HG02973 (cell line): ENCODE measurements around the gene ERN1.

ENCODE experiments used
- ATAC-seq: cut with Tn5 transposase; IDR thresholded peaks from one replicate; pipeline ENCODE4 v1.9.1; 2021; ENCODE audit warnings: moderate library complexity; ENCODE audit not compliant: unreplicated experiment

Gene ERN1

GRCh38 chr17:64111831-64112230 lies 18.1 kb downstream of the ERN1 start:
- no peak for ATAC-seq

DNA sequence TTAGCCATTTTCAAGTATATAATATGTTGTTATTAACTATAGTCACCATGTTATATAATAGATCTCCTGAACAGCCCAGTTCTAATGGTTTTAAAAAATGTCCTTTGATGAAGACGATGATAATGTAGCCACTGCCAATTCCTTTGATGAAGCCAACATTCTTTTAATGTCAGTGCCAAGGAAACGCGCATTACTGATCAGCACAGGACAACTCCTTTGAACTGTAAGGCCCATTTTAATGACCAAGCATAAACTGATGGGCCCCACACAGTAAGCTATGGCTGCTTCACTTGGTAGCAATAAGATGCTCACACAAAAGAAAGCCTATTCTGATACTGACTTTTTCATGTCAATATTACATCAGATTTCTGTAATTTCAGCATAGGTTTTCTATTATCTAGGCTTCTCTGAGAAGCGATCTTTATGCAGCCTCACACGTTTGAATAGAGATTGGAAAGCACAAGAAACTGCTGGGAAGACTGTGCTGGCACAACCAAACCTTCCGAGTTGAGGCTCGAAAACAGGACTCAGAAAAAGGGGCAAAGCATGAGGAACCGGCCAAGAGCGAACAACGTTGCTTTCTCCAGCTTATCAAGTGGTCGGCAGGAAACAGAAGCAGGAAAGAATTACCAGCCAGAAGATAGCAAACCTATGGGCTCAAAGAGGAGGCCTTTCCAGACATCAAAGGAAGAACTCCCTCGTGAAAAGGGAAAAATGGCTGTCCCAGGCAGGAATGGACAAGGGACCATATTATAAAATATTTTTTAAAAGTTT lies 19.4 kb downstream of the ERN1 start:
- ATAC-seq: no peak

DNA sequence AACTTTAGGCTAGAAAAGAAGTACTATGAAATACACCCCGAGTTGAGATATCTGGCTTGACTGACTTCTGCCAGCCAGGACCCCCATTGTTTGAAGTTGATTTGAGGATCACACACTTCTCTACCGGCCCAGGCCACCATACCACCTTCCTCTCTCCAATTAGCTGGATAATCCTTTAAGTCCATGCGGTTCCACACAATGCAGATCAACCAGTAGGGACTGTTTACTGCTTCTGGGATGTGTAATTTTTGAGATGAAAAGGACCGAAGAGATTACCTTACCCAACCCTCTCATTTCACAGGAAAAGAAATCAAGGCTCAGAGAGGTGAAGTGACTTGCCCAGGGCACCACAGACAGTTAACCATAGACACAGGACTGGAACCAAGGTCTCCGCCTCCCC lies 20.5 kb downstream of the ERN1 start:
- ATAC-seq: no peak

DNA sequence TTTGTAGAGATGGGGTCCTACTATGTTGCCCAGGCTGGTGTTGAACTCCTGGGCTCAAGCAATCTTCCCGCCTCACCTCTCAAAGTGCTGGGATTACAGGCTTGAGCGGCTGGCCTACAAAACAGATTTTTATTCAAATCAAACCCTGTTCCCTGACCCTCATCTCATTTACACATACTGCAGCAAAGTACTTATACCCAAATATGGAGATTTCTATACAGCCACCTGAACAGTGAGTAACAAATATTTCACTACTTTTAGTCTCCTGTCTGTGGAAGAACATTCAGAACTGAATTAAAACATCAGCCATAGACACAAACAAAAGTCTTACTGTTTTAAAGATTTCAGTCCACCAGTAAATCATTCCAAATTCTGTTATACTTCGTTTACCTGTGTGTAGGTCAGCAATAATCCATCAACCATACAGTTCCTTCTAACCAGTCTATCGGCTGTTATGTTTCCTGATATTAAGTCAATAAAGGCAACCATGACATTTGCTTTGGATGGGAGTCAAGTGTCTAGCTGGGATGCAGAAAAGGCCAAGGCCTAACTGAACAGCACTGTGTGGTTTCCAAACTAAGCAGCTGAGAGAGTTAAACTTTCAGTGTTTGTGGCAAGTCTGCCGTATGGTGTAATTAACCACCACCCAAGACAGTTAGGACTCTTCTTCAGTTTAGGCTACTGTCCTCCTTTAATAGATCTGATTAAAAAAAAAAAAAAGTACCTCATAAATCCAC lies 22.3 kb downstream of the ERN1 start:
- no peak for ATAC-seq

- no peak for ATAC-seq
Measured at GRCh38 chr17:64106918-64107317, 23.0 kb downstream of the ERN1 start.

DNA sequence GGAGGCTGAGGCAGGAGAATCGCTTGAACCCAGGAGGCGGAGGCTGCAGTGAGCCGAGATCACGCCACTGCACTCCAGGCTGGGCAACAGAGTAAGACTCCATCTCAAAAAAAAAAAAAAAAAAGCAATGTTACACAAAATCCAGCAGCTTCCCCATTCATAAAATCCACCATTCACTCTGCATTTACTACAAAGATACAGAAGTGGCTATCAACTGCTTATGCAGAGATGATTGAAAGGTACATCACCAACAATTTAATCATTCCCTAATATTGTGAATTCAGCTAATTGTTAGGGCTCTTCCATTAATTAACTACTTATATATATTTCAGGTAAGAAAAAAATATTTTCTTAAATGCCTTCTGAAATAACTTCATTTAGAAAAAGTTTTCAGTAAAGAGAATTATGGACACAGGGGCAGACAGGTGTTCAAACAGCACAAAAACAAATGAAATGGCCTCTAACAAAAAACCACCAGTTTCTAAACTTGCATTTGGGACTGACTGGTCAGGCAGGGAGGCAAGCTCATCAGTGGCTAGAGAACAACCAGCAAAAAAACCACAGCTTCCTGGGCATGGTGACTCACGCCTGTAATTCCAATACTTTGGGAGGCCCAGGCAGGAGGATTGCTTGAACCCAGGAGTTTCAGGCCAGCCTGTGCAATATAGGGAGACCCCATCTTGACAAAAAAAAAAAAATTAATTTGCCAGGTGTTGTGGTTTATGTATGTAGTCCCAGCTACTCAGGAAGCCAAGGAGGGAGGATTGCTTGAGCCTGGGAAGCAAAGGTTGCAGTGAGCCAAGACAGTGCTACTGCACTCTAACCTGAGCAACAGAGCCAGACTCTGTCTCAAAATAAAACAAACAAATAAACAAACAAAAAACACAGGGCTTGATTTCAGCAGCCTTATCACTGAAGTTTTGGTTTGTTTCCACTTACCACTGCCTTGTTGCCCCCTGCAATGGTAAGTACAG lies 26.3 kb downstream of the ERN1 start:
- no peak for ATAC-seq

GRCh38 chr17:64102627-64103390 lies 27.1 kb downstream of the ERN1 start:
- no peak for ATAC-seq

- no peak for ATAC-seq
Measured at GRCh38 chr17:64099543-64099942, 30.4 kb downstream of the ERN1 start.

- ATAC-seq: no peak
Measured at GRCh38 chr17:64097196-64097936, 32.6 kb downstream of the ERN1 start.

DNA sequence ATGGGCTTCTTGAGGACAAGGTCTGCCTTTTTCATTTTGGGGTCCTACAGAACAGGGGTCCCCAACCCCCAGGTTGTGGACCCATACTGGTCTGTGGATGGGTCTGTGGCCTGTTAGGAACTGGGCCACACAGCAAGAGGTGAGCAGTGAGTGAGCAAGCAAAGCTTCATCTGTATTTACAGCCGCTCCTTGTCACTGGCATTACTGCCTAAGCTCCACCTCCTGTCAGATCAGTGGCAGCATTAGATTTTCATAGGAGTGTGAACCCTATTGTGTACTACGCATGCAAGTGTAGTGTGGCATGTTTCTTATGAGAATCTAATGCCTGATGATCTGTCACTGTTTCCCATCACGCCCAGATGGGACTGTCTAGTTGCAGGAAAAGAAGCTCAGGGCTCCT lies 33.9 kb downstream of the ERN1 start:
- no peak for ATAC-seq

DNA sequence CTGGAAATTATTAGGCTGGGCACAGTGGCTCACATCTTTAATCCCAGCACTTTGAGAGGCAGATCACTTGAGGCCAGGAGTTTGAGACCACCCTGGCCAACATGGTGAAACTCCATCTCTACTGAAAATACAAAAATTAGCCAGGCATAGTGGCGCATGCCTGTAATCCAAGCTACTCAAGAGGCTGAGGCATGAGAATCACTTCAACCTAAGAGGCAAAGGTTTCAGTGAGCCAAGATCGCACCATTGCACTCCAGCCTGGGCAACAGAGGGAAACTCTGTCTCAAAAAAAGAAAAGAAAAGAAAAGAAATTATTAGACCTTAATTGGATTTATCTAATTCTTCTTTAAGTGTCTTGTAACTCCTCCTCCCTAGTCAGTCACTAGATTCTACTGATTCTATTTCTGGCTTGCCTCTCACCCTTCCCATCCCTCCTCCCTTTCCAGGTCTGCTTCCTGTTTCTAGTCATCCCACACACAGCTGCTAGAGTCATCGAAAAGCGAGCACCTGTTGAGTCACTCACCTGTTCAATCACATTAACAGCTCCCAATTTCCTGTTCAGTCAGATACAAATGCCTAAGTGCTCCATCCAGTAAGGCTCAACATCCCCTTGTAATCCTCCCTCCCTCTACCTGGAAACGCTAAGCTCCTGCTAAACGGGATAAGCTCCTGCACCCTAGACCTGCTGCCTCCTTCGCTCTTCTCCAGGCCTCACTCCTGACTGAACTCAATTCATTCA lies 34.6 kb downstream of the ERN1 start:
- no peak for ATAC-seq

GRCh38 chr17:64094412-64094811 lies 35.5 kb downstream of the ERN1 start:
- ATAC-seq: no peak

- ATAC-seq: no peak
Measured at GRCh38 chr17:64092952-64093451, 36.9 kb downstream of the ERN1 start.

DNA sequence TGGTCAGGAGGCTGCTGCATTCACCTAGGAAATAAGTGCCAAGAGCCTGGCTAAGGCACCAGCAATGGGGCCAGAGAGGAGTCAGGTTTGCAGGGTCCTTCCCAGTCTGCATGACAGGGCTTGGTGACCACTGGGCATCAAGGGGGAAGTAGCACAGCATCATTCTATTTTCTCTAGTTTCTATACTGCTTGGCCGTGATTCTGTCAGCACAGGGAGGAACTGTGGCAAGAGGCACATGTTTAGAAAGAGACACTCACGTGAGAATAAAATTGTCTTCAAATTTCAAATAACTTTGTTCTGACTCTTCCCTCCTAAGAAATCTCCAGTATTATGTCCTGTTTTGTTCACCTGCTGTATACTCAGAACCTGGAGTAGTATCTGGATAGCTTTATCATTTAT lies 37.8 kb downstream of the ERN1 start:
- ATAC-seq: no peak

DNA sequence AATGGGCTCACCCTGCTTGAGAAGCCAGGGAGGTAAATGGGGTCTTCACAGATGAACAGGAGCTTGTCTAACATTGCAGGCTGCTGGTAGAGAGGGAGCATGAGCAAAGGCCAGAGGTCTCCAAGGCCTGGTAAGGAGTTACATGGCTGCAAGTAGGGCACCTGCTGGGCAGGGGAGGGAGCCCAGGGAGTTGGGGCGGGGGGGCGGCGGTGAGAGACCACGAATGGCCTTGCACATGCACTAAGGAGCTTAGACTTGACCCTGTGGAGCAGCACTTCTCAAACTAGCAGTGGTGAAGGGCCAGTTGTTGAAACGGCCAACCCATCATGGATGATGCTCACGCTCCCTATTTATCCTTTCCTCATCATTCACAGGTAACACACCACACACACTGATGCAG lies 38.4 kb downstream of the ERN1 start:
- no peak for ATAC-seq

DNA sequence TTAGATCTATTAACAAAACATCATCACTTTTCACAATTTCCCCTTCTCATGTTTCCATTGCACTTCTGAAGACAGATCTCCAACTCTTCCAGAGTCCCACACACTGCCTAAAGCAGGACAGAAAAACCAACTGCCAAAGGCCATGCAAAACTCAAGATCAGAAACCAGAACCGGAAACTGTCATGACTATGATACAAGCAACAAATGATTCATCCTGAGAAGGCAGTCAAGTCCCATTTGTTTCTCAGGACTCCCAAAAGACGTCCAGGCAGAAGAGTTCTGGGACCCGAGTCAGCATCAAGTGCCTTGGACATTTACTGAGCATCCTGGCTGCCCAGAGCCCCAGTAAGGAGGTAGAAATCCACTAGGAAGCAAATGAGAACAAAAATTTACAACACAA lies 38.8 kb downstream of the ERN1 start:
- peak; percentile 54 for ATAC-seq

- no peak for ATAC-seq
Measured at GRCh38 chr17:64090144-64090543, 39.8 kb downstream of the ERN1 start.

GRCh38 chr17:64087252-64088005 lies 42.5 kb downstream of the ERN1 start:
- ATAC-seq: no peak
